ENCODE data around the gene ZNF175. TPM values are rescaled to one million over a fixed set of nuclear protein-coding genes. Genes with fewer than 3 reads are reported as not detected.

Gene ZNF175
- total RNA-seq, 6 donors from 2014 or later: 5.3 to 23.3 (median 12.0) TPM

DNA sequence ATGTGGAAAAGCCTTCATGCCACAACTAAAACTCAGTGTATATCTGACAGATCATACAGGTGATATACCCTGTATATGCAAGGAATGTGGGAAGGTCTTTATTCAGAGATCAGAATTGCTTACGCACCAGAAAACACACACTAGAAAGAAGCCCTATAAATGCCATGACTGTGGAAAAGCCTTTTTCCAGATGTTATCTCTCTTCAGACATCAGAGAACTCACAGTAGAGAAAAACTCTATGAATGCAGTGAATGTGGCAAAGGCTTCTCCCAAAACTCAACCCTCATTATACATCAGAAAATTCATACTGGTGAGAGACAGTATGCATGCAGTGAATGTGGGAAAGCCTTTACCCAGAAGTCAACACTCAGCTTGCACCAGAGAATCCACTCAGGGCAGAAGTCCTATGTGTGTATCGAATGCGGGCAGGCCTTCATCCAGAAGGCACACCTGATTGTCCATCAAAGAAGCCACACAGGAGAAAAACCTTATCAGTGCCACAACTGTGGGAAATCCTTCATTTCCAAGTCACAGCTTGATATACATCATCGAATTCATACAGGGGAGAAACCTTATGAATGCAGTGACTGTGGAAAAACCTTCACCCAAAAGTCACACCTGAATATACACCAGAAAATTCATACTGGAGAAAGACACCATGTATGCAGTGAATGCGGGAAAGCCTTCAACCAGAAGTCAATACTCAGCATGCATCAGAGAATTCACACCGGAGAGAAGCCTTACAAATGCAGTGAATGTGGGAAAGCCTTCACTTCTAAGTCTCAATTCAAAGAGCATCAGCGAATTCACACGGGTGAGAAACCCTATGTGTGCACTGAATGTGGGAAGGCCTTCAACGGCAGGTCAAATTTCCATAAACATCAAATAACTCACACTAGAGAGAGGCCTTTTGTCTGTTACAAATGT is 16.4 kb downstream of the ZNF175 start:
- Histone ChIP-seq H3K36me3 (peaks cover 0 to 48% (median 30%) of the 10 kb centered on the region in 4 donors), H3K27ac (no peak overlapping the region), H3K4me1 (no peaks in the 10 kb centered on the region), H3K9me3 (peaks cover 8 to 21% (median 17%) of the 10 kb centered on the region in 4 donors), H3K4me3 (no peak overlapping the region), H3K27me3 (no peaks in the 10 kb centered on the region)
- no peak for DNase-seq
- no peak for TF ChIP-seq POLR2AphosphoS5 (IDR thresholded peaks at IDR 0.05)
- TF ChIP-seq, protein P1, sequence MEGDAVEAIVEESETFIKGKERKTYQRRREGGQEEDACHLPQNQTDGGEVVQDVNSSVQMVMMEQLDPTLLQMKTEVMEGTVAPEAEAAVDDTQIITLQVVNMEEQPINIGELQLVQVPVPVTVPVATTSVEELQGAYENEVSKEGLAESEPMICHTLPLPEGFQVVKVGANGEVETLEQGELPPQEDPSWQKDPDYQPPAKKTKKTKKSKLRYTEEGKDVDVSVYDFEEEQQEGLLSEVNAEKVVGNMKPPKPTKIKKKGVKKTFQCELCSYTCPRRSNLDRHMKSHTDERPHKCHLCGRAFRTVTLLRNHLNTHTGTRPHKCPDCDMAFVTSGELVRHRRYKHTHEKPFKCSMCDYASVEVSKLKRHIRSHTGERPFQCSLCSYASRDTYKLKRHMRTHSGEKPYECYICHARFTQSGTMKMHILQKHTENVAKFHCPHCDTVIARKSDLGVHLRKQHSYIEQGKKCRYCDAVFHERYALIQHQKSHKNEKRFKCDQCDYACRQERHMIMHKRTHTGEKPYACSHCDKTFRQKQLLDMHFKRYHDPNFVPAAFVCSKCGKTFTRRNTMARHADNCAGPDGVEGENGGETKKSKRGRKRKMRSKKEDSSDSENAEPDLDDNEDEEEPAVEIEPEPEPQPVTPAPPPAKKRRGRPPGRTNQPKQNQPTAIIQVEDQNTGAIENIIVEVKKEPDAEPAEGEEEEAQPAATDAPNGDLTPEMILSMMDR (IDR thresholded peaks at IDR 0.05): no peak
- TF ChIP-seq POLR2A (IDR thresholded peaks at IDR 0.05): no peak
- TF ChIP-seq EP300 (IDR thresholded peaks at IDR 0.05): no peak
- ATAC-seq (ENCODE audit: low FRiP score in 2 of 2): no peak
- WGBS, 2 donors: 96 to 98% methylated on average over 9 of the region's 9 CpGs

DNA sequence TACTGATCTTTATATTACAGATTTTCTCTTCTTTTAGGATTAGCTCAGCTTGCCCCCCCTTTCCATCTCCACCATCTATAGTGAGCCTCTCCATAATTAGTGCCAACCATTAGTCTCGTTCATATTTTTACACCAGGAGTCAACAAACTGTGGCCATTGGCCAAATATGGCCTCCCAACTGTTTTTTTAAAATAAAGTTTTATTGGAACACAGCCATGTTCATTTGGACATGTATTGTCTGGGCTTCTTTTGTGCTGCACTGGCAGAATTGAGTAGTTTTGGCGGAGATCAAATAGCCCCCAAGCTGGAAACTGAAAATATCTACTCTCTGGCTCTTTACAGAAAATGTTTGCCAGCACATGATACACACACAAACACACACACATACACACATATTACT is 18.4 kb downstream of the ZNF175 start:
- H3K9me3 ChIP-seq: peaks cover 8 to 21% (median 17%) of the 10 kb centered on the region in 4 donors
- ATAC-seq (ENCODE audit: low FRiP score in 2 of 2) (no peak), DNase-seq (no peak)
- H3K4me3 ChIP-seq: no peak overlapping the region
- no peak overlapping the region for H3K27ac ChIP-seq
- H3K27me3 ChIP-seq: no peaks in the 10 kb centered on the region
- peaks cover 0 to 28% (median 21%) of the 10 kb centered on the region in 4 donors for H3K36me3 ChIP-seq
- peaks cover 8 to 11% (median 10%) of the 10 kb centered on the region in 4 donors for H3K4me1 ChIP-seq
- no peak for TF ChIP-seq POLR2AphosphoS5 (IDR thresholded peaks at IDR 0.05)
- TF ChIP-seq EP300 (IDR thresholded peaks at IDR 0.05): no peak
- no peak for TF ChIP-seq POLR2A (IDR thresholded peaks at IDR 0.05)
- TF ChIP-seq, protein P1 (IDR thresholded peaks at IDR 0.05): no peak
- 93 to 96% methylated on average over 2 of the region's 2 CpGs for WGBS, 2 donors

DNA sequence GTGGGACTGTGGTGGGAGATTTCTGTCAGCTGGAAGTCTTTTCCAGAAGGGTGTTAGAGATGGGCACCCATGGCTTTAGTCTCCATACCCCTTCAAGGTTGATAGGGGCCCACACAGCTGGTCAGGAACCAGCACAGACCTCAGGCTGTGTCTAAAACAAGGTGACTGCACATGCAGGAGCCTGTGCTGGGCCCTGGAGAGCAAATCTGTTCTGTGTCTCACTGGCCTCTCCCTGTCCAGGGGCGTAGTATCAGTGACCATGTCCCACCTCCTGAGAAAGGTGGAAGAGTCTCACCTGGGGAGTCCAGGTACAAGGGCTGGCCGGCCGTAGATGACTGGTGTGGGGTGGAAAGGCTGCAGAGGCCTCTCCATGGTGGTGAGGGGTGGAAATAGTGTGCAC is 19.4 kb downstream of the ZNF175 start:
- Histone ChIP-seq H3K36me3 (peaks cover 0 to 25% (median 19%) of the 10 kb centered on the region in 4 donors), H3K27ac (no peak overlapping the region), H3K27me3 (no peaks in the 10 kb centered on the region), H3K4me1 (peaks cover 11 to 16% (median 14%) of the 10 kb centered on the region in 4 donors), H3K9me3 (peaks cover 8 to 21% (median 17%) of the 10 kb centered on the region in 4 donors), H3K4me3 (no peak overlapping the region)
- no peak for DNase-seq
- no peak for ATAC-seq (ENCODE audit: low FRiP score in 2 of 2)
- TF ChIP-seq, protein P1 (IDR thresholded peaks at IDR 0.05): no peak
- TF ChIP-seq EP300 (IDR thresholded peaks at IDR 0.05): no peak
- WGBS, 2 donors: 98 to 100% methylated on average over 3 of the region's 3 CpGs

DNA sequence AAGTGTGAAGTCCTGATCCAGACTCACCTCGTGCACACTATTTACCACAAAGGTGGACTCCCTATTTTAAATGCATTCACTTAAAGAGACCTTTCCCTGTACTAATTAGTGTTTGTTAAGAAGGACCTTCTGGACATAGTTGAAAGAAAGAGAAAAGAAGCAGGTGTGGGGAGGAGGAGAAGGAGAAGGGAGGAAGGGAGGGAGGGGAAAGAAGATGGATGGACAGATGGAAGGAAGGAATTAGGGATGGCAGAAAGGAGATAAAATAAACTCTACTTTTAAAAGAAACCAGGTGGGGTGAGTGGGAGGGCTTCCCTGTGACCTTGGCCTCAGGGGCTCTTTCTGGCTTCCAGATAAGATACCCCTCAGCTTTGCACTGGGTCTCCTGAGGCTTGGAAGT is 21.4 kb downstream of the ZNF175 start:
- 65 to 88% methylated on average over 1 of the region's 1 CpG for WGBS, 2 donors
- H3K36me3 ChIP-seq: peaks cover 0 to 6% (median 5%) of the 10 kb centered on the region in 4 donors

More for the DNA sequence above, 21.4 kb downstream of the ZNF175 start:
- no peak overlapping the region for H3K27ac ChIP-seq
- peaks cover 11 to 16% (median 14%) of the 10 kb centered on the region in 4 donors for H3K4me1 ChIP-seq
- DNase-seq: no peak
- peaks cover 5 to 10% (median 8%) of the 10 kb centered on the region in 4 donors for H3K9me3 ChIP-seq
- no peaks in the 10 kb centered on the region for H3K27me3 ChIP-seq
- TF ChIP-seq, protein P1 (IDR thresholded peaks at IDR 0.05): no peak
- TF ChIP-seq POLR2AphosphoS5 (IDR thresholded peaks at IDR 0.05) (no peak), POLR2A (IDR thresholded peaks at IDR 0.05) (no peak), EP300 (IDR thresholded peaks at IDR 0.05) (no peak)
- no peak for ATAC-seq (ENCODE audit: low FRiP score in 2 of 2)
- no peak overlapping the region for H3K4me3 ChIP-seq
